Gastroesophageal sphincter (tissue), 4 donors: ENCODE results near the gene RAB6A. TPM values are rescaled to one million over a fixed set of nuclear protein-coding genes. Genes with fewer than 3 reads are reported as not detected.

Source experiments
- ATAC-seq: fragments of 150-250 bp; one replicate; pipeline ENCODE4 v1.9.1; 2016; ENCODE audit warnings: mild to moderate bottlenecking, moderate library complexity
- H3K27ac ChIP-seq, 4 donors: fragments of 200-600 bp; sonication (generic) in 3 of 4; 1 replicate in 3 of 4; 2 replicates in 1 of 4; pipeline ENCODE4 v1.5.1; 2016 to 2019
- H3K27me3 ChIP-seq: fragments of 200-600 bp; sonication (generic); one replicate; pipeline ENCODE4 v1.5.1; 2019
- H3K36me3 ChIP-seq, 2 donors: fragments of 200-600 bp; sonication (generic); one replicate each; pipeline ENCODE4 v1.5.1; 2019; ENCODE audit warnings: control low read depth in 1 of 2
- H3K4me1 ChIP-seq, 3 donors: fragments of 200-600 bp; sonication (generic); 1 replicate in 2 of 3; 2 replicates in 1 of 3; pipeline ENCODE4 v1.5.1; 2016 to 2019; ENCODE audit warnings: control low read depth in 2 of 3
- H3K4me3 ChIP-seq, 2 donors: fragments of 200-600 bp; sonication (generic); one replicate each; pipeline ENCODE4 v1.5.1; 2019; ENCODE audit warnings: mild to moderate bottlenecking in 1 of 2, moderate library complexity in 1 of 2
- H3K9me3 ChIP-seq, 3 donors: fragments of 200-600 bp; sonication (generic); one replicate each; pipeline ENCODE4 v1.5.1; 2017 to 2019; ENCODE audit warnings: control low read depth in 2 of 3
- CTCF ChIP-seq, 4 experiments: fragments of 200-600 bp in 2 of 4; fragments of 450-650 bp in 2 of 4; sonication (generic) in 1 of 4; IDR thresholded peaks; one replicate each; pipeline ENCODE4 v1.5.1; 2017 to 2019; ENCODE audit warnings: antibody characterized with exemption in 4 of 4, mild to moderate bottlenecking in 2 of 4, moderate library complexity in 2 of 4
- EP300 ChIP-seq: sonication (generic); formaldehyde crosslinking; IDR thresholded peaks from one replicate; pipeline ENCODE4 v1.6.1; 2017; ENCODE audit warnings: antibody characterized with exemption, mild to moderate bottlenecking
- POLR2A ChIP-seq, 2 donors: fragments of 450-650 bp; IDR thresholded peaks; one replicate each; pipeline ENCODE4 v1.6.1; 2017; ENCODE audit warnings: antibody characterized with exemption in 2 of 2, mild to moderate bottlenecking in 2 of 2, moderate library complexity in 1 of 2
- POLR2AphosphoS5 ChIP-seq: sonication (generic); formaldehyde crosslinking; IDR thresholded peaks from one replicate; pipeline ENCODE4 v1.6.1; 2017; ENCODE audit warnings: antibody characterized with exemption
- WGBS, 2 donors: methylation state at CpG; one replicate each; pipeline ENCODE4 v1.1.5; 2018; ENCODE audit warnings: low coverage in 1 of 2; 5-methylcytosine and 5-hydroxymethylcytosine counted together
- total RNA-seq, 4 donors: library from RNA; depleted of rRNA; stranded (reverse); fragments of >200 nt; gene quantifications; one replicate each; pipeline ENCODE4 v1.1.0, GENCODE V29; 2016

The RAB6A gene
- total RNA-seq, 4 donors from 2014 or later, result 134 to 168 (median 149) TPM

- H3K4me3 ChIP-seq, result no peak overlapping the region
- TF ChIP-seq EP300 (no peak), POLR2A (IDR thresholded peaks at IDR 0.05) (no peak), CTCF (IDR thresholded peaks at IDR 0.05) (no peak), POLR2AphosphoS5 (no peak)
- peaks cover 7% of the 10 kb centered on the region for H3K27me3 ChIP-seq
- H3K27ac ChIP-seq, result no peak overlapping the region
- peaks cover 0 to 23% (median 5%) of the 10 kb centered on the region in 3 donors for H3K4me1 ChIP-seq
- H3K36me3 ChIP-seq, result no peaks in the 10 kb centered on the region
- no peaks in the 10 kb centered on the region for H3K9me3 ChIP-seq
- ATAC-seq, result no peak
Measured at GRCh38 chr11:73762732-73763131, 1.9 kb upstream of the RAB6A start.

- H3K36me3 ChIP-seq, result no peaks in the 10 kb centered on the region
- ATAC-seq, result peak; percentile 17
- H3K4me1 ChIP-seq, result peaks cover 0 to 33% (median 5%) of the 10 kb centered on the region in 3 donors
- H3K4me3 ChIP-seq, result peak overlapping the region; percentile 28 to 76
- TF ChIP-seq POLR2AphosphoS5 (peak; percentile 99), EP300 (no peak)
- H3K27me3 ChIP-seq, result peaks cover 7% of the 10 kb centered on the region
- 10 to 23% methylated on average over 2 to 4 of the region's 16 CpGs for WGBS, 2 donors
- no peaks in the 10 kb centered on the region for H3K9me3 ChIP-seq
- peak overlapping the region; percentile 67 to 100 (median 99) for H3K27ac ChIP-seq
Measured at GRCh38 chr11:73761403-73761945, 600 bp upstream of the RAB6A start.

GRCh38 chr11:73760135-73760678, 667 bp downstream of the RAB6A start:
- H3K27me3 ChIP-seq, result peaks cover 5% of the 10 kb centered on the region
- peak; percentile 1 for ATAC-seq
- peak overlapping the region; percentile 90 to 100 (median 99) for H3K27ac ChIP-seq
- H3K4me3 ChIP-seq, result peak overlapping the region; percentile 76 to 83
- TF ChIP-seq POLR2AphosphoS5 (no peak), EP300 (no peak), POLR2A (IDR thresholded peaks at IDR 0.05) (no peak), CTCF (IDR thresholded peaks at IDR 0.05) (no peak)
- no peaks in the 10 kb centered on the region for H3K9me3 ChIP-seq
- H3K4me1 ChIP-seq, result peaks cover 0 to 33% (median 5%) of the 10 kb centered on the region in 3 donors
- no peaks in the 10 kb centered on the region for H3K36me3 ChIP-seq
- 1% methylated on average over 30 to 40 of the region's 44 CpGs for WGBS, 2 donors

- H3K27me3 ChIP-seq, result no peaks in the 10 kb centered on the region
- TF ChIP-seq CTCF (IDR thresholded peaks at IDR 0.05), result peak in 3 of 4 experiments; percentile 12 to 62 (median 48)
- no peak for TF ChIP-seq POLR2A (IDR thresholded peaks at IDR 0.05)
- H3K4me3 ChIP-seq, result peak overlapping the region; percentile 76 to 83
- no peaks in the 10 kb centered on the region for H3K9me3 ChIP-seq
- no peak for ATAC-seq
- peak overlapping the region; percentile 90 to 100 (median 99) for H3K27ac ChIP-seq
- 0 to 2% methylated on average over 6 to 7 of the region's 8 CpGs for WGBS, 2 donors
- no peaks in the 10 kb centered on the region for H3K36me3 ChIP-seq
- peaks cover 0 to 33% (median 5%) of the 10 kb centered on the region in 3 donors for H3K4me1 ChIP-seq
Measured at GRCh38 chr11:73759610-73760134, 1.2 kb downstream of the RAB6A start.

- WGBS, 2 donors, result 17 to 64% methylated on average over 1 of the region's 1 CpG
- Histone ChIP-seq H3K4me3 (peak overlapping the region in 1 of 2 donors; percentile 76), H3K9me3 (no peaks in the 10 kb centered on the region), H3K27ac (peak overlapping the region in 1 of 4 donors; percentile 99), H3K4me1 (peaks cover 0 to 43% (median 5%) of the 10 kb centered on the region in 3 donors), H3K27me3 (no peaks in the 10 kb centered on the region), H3K36me3 (no peaks in the 10 kb centered on the region)
- TF ChIP-seq CTCF (IDR thresholded peaks at IDR 0.05) (no peak), EP300 (no peak), POLR2AphosphoS5 (no peak), POLR2A (IDR thresholded peaks at IDR 0.05) (no peak)
- no peak for ATAC-seq
Measured at GRCh38 chr11:73758451-73758850, 2.4 kb downstream of the RAB6A start.
